SHP77 (cell line): ENCODE results near the gene SLC35E1.

Source experiments
- DNase-seq, 2 experiments: peaks; one replicate each; lab custom pipeline; 2025; lab: John Stamatoyannopoulos, UW

SLC35E1 gene

GRCh38 chr19:16572332-16573211 is at the start of gene SLC35E1:
TSS of gene SLC35E1 (minus strand) at chr19:16572415. CDS start at chr19:16572364, 51 bp downstream.
- DNase-seq: peak; percentile 97 to 98

DNA sequence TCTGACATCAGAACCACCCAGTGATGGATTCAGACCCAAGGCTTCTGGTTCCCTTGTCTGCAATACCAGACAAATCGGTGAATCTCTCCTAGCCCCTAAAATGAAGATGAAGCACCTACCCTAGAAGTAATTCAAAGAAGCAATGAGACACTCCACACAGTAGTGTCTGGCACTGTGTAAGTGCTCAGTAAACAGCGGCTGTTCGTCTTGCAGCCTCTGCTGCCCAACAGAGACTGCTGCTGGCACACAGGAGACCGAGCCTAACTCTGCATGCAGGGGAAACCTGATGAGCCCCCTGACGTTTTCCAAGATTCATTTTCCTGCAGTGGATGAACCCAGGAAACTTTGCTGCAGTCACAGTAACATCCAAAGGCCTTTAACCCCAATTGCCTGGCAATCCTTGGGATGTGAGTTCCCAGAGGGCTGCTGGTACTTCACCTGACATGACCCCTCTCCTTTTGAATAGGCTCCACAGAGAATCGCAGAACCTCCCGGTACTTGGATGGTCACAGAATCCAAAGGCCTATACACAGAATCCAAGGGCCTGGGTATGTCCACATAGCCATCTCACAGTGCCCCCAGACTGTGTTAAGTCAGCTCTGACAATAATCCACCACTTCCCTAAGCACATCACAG is 49.1 kb upstream of the SLC35E1 start:
- DNase-seq: no peak

DNA sequence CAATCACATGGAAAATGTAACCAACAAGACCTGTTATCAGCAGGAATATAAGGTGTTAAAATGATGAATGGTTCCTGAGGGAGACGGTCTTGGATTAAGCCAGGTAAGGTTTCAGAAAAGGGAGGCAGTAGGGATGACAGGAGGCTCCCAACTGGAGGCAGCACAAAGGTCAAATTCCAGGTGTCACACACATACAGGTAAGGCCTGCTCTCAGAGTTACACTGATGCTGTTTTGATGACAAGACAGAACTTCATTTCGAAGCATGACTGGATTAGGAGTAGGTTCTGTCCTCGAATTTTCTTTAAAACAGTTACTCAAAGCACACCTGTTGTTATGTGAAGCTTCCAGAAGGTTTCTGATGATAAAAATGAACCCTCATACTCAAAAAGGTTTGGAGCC is 48.4 kb upstream of the SLC35E1 start:
- no peak for DNase-seq

- DNase-seq: no peak
Observed at GRCh38 chr19:16620018-16620417, 47.8 kb upstream of the SLC35E1 start.

DNA sequence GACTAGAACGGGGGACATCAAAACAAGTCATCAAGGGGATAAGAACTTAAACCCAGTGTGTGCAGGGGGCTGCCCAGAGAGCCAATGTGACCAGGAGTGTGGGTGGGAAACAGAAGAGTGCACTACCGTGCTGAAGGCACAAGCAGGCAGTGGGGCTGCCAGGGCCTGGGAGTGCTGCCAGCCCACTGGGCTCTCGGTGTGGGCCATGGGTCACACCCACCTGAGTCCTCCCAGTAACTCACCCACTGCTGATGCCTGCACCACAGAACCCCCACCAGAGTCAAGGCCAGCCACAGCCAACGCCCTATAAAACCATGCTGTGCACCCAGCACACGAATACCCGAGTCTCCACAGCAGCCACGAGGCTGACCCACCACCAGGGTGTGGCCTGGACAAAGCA is 47.2 kb upstream of the SLC35E1 start:
- no peak for DNase-seq

DNA sequence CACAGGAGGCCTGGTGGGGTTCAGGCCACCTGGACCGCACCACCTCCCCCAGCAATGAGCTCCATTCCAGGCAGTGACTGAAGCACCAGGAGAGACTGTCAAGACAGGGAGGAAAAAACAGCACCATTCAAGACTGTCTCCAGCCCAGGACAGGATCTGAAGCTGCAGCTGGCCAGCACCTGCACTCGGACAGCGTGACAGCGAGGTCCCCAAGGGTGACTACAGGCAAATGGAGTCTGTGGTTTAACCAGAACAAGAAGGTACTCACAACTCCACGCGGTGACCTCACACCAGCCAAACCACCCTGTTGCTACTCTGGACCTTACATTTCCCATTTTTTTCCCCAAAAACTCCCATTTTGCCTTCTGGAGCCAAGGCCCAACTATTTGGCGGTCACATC is 46.0 kb upstream of the SLC35E1 start:
- DNase-seq: no peak

DNA sequence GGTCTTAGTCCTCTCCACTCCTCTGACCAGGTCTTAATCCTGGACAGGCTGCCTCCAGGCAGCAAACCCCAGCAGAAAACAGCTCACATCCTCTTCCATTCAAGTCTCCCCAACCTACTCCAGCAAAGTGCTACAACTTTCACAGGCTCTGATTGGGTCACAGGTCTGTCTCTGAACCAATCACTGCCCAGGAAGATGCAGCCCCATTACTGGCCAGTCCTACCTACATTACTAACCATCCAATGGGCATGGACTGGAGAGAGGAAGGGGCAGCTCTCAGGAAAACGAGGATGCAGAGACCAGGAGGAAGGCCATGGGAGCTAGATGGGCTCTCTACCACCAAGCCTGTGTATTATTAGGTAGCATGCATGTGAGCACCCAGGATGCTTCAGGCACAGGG is 43.6 kb upstream of the SLC35E1 start:
- DNase-seq: no peak

DNA sequence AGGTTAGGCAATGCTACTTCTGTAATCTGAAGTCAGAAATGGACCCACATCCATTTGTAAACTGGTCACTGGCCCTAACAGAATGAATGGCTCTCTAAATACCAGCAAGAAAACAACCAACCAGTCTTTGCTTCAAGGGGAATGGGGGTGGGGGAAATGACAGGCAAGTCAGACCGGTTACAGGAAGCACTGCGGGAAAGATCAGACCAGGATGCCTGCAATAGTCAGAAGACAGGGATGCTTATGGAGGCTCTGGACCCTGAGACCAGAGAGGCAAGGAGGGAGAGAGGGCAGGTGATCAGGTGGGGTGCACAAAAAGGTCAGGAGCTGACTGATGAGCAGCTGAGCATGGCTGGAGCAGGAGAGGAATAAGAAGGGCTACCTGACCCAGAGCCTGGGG is 42.7 kb upstream of the SLC35E1 start:
- no peak for DNase-seq

- no peak for DNase-seq
Observed at GRCh38 chr19:16613841-16614240, 41.6 kb upstream of the SLC35E1 start.

- no peak for DNase-seq
Observed at GRCh38 chr19:16612636-16613035, 40.4 kb upstream of the SLC35E1 start.

DNA sequence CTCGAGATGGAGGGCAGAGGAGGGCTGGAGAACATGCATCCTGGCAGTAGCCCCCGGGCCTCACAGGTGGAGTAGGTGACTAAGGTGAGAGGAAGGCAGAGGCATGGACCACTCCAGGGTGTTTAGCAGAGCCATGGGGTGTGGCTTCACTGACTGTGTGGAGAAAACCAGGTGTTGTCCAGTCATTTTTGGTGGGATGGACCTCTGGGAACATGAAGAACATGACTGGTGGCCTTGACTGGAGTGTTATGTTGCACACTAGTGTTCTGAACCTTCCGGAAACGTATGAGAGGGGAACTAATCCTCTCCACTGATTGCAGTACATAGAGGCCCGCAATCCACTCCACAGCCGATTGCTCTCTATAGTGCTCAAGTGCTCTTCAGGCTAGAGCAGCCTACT is 38.9 kb upstream of the SLC35E1 start:
- DNase-seq: no peak

- DNase-seq: no peak
Observed at GRCh38 chr19:16609511-16610200, 37.4 kb upstream of the SLC35E1 start.

DNA sequence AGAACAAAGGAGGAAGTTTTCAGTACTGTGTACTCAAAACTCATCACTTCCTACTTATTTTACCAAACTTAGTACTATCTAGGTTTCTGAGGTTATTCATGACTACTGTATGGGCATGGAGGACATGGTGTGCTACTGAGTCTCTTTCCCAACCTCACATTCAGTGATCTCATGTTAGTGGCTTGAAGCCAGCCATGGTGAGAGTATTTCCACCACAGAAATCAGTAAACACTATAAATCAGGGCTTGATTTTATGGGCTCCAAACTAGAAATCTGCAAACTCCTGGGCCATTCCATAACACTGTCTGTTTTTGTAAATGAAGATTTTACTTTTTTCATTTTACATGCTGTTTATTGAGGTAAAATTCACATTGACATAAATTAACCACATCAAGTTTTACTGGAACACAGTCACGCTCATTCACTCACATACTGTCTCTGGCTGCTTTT is 36.1 kb upstream of the SLC35E1 start:
- no peak for DNase-seq

DNA sequence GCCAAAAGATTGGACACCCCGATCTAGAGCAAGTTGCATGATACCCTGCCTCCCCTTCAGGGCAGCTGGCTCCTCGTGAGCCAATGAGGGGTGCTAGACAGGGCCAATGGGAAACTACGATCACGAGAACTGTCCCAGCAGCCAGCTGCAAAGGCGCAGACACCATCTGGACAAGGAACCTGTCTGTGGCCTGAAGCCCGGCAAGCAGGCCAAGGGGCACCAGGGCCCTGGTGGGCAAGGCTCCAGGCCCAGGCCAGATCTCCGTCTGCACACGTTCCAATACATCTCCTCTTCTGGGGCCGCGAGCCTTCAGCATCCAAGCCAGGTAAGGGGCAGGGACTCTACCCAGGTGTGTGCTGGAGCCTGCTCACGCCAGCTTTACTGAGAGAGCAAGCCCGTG is 35.6 kb upstream of the SLC35E1 start:
- DNase-seq: no peak

DNA sequence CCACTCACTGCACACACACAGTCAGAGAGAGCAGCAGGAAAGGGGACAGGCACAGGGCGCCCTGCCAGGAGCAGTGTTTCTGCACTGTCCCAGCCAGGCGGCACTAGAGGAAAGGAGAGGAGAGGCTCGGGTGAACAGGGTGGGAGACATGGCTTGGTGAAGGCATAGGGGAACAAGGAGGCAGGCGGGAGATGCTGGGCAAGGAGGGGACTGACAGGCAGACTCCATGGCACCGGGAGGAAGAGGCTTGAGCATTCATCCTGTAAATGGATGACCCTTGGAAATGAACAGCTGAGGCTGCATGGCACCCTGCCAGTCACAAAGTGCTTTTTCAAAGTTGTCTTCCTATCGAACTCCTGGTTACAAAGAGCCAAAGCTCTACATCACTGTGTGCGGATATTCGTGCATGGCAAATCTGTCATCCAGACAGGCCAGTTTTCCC is 33.4 kb upstream of the SLC35E1 start:
- DNase-seq: no peak

- no peak for DNase-seq
Observed at GRCh38 chr19:16605115-16605514, 32.9 kb upstream of the SLC35E1 start.

DNA sequence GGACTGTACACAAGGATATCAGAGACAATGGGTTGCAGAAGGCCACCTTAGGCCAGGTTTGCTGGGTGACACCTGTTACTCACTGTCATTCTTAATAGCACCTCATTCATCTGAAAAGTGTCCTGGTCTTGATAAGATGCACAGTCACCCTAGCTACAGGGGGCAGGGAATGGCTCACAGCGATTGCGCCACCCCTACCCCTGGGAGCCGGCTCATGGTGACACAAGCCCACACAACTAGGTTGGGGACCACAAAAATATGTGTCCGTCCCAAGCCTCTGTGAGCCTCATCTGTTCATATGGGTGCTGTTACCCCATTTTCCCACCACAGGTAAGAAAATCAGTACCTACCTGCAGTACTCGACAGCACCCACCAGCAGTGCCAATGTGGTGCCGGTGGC is 32.4 kb upstream of the SLC35E1 start:
- DNase-seq: no peak

DNA sequence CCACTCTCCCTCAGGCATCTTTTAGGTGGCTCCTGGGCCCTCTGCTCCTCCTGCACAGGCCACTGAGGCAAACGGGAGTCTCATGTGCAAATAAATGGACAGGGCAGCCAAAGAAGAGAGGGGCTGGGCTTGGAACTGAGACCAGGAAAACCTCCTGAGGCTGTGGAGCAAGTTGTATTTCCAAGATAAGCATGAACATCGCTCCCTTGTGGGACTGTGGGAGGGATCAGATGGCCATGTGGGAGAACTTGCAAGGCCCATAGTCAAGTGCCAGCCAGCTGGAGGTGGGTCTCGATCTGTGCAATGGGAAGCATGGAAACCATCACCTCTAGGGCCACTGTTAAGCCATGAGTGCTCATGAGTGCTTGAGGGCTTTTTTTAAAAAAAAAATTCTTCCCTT is 30.9 kb upstream of the SLC35E1 start:
- no peak for DNase-seq

DNA sequence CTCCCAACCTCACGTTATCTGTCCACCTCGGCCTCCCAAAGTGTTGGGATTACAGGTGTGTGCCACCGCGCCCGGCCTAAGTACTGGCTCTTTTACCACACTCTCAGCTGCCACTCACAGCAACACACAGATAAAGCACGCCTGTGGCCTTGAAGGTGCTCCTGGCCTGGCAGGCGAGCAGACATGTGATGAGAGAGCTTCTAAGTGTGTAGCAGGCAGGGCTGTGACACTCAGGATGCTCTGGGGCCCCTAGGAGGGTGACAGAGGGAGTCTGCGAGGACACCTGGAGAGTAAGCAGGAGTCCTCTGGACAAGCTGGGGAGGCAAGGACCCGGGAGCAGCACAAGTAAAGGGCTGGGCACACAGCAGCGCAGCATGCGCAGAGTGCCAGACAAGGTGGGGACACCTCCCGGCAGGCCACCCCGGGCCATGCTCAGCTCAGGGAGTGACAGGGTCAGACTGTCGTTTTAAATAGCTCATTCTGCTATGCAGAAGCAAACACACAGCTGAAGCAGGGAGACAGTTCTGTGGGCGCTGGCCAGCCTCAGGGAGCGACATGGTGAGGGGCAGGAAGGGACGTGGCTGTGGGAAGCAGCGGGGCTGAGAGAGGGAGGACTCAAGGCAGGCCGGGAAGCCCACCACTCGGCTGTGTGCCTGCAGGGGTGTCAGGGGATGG is 29.3 kb upstream of the SLC35E1 start:
- no peak for DNase-seq

- DNase-seq: no peak
Observed at GRCh38 chr19:16600824-16601223, 28.6 kb upstream of the SLC35E1 start.

GRCh38 chr19:16599655-16600346 is 27.6 kb upstream of the SLC35E1 start:
- DNase-seq: no peak

DNA sequence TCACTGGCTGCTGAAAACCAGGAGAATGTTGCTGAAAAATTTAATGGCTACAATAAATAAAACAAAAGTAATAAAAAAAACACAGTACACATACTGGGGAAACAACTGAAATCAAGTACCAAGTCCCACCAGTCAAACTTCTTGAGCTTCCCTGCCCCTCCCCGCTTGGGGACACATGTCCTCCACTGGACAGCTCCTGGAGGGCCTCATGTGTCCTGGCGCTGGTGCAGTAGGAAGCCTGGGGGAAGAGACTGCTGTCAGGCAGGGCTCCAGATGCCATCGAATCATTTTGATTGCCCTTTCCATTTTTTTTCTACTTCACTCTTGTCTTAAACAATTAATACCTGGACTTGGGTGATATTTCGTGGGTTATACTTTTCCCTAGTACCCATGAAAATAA is 26.6 kb upstream of the SLC35E1 start:
- no peak for DNase-seq
